HCT116 (cell line): ENCODE results near the gene MIEF2. TPM values are rescaled to one million over a fixed set of nuclear protein-coding genes. Genes with fewer than 3 reads are reported as not detected.

ENCODE experiments used
- ATAC-seq: fragments of 200-7000 bp; cut with Tn5 transposase; 2 replicates; pipeline ENCODE4 v1.9.1; 2020; ENCODE audit warnings: mild to moderate bottlenecking, moderate library complexity
- BruUV-seq: library from RNA; stranded (reverse); fragments of 400-500 nt; replicated peaks from 2 replicates; lab custom pipeline; 2021; lab: Mats Ljungman, UMichigan
- CTCF ChIA-PET: fragments of 300-600 bp; sonication (Branson Sonifier 250); formaldehyde crosslinking; loops from one replicate; lab custom pipeline; 2021; ENCODE audit warnings: antibody characterized with exemption; lab: Charles Lee
- POLR2A ChIA-PET: fragments of 300-600, 350-600 bp; sonication (Branson Sonifier 250); formaldehyde crosslinking; loops from one replicate; lab custom pipeline; 2021; ENCODE audit warnings: antibody characterized with exemption; lab: Charles Lee
- RAD21 ChIA-PET, 2 experiments: fragments of 300-600 bp; sonication (Branson Sonifier 250); formaldehyde crosslinking; loops; one replicate each; lab custom pipeline; 2023; ENCODE audit warnings: low total read pairs in 2 of 2; ENCODE audit not compliant: uncharacterized antibody in 2 of 2, unreplicated experiment in 2 of 2, low non-redundant PET in 1 of 2; lab: Charles Lee
- DNase-seq: peaks from one replicate; pipeline ENCODE4 v3.0.0-alpha.2; 2010; ENCODE audit warnings: low read depth, low spot score
- H2AFZ ChIP-seq: fragments of 200-600 bp; shearing (Covaris generic), sonication (generic); 2 replicates; pipeline ENCODE4 v1.6.1; 2017; ENCODE audit warnings: low read depth, mixed run types, mixed read lengths, antibody characterized with exemption, low read length; ENCODE audit not compliant: poor library complexity, severe bottlenecking
- H3K27ac ChIP-seq: 2 replicates; pipeline ENCODE4 v1.5.1; 2012; ENCODE audit warnings: low read depth, low read length
- H3K27me3 ChIP-seq: fragments of 200-600 bp; sonication (generic); 2 replicates; pipeline ENCODE4 v1.6.1; 2016; ENCODE audit warnings: mixed run types, low read length, mixed read lengths; ENCODE audit not compliant: insufficient read depth
- H3K36me3 ChIP-seq, 2 experiments: fragments of 200-500 bp in 1 of 2; fragments of 200-600 bp in 1 of 2; sonication (Bioruptor generic) in 1 of 2; sonication (generic) in 1 of 2; 2 replicates each; pipeline versions ENCODE4 v1.5.1 to v1.6.1; 2014 to 2016; ENCODE audit warnings: low read length in 2 of 2, inconsistent platforms in 1 of 2, mixed read lengths in 1 of 2, mixed run types in 1 of 2; ENCODE audit not compliant: insufficient read depth in 2 of 2, control insufficient read depth in 1 of 2
- H3K4me1 ChIP-seq, 2 experiments: fragments of 200-600 bp in 1 of 2; sonication (generic) in 1 of 2; 2 replicates each; pipeline versions ENCODE4 v1.5.1 to v1.6.1; 2012 to 2017; ENCODE audit warnings: low read length in 2 of 2, inconsistent platforms in 1 of 2, mild to moderate bottlenecking in 1 of 2, mixed read lengths in 1 of 2, mixed run types in 1 of 2, moderate library complexity in 1 of 2; ENCODE audit not compliant: insufficient read depth in 2 of 2, control insufficient read depth in 1 of 2
- H3K4me2 ChIP-seq: fragments of 200-600 bp; sonication (generic); 2 replicates; pipeline ENCODE4 v1.6.1; 2017; ENCODE audit warnings: mixed run types, low read length, mixed read lengths
- H3K4me3 ChIP-seq, 2 experiments: fragments of 200-600 bp in 1 of 2; sonication (generic) in 1 of 2; replicated peaks in 1 of 2; 2 replicates each; pipeline ENCODE4 v1.5.1; 2011 to 2016; ENCODE audit warnings: low read length in 2 of 2, control low read depth in 1 of 2, low read depth in 1 of 2, mild to moderate bottlenecking in 1 of 2, mixed read lengths in 1 of 2, mixed run types in 1 of 2
- H3K79me2 ChIP-seq: fragments of 200-600 bp; sonication (generic); 2 replicates; pipeline ENCODE4 v1.6.1; 2017; ENCODE audit warnings: mild to moderate bottlenecking, mixed run types, low read length, moderate library complexity, mixed read lengths; ENCODE audit not compliant: insufficient read depth
- H3K9ac ChIP-seq: fragments of 200-600 bp; sonication (generic); 2 replicates; pipeline ENCODE4 v1.6.1; 2016; ENCODE audit warnings: low read length, mixed read lengths
- H3K9me2 ChIP-seq: fragments of 200-600 bp; sonication (generic), shearing (Covaris generic); 2 replicates; pipeline ENCODE4 v1.6.1; 2017; ENCODE audit warnings: mixed run types, mild to moderate bottlenecking, moderate library complexity; ENCODE audit not compliant: insufficient read depth
- H3K9me3 ChIP-seq, 2 experiments: fragments of 200-500 bp in 1 of 2; fragments of 200-600 bp in 1 of 2; sonication (Bioruptor generic) in 1 of 2; sonication (generic) in 1 of 2; 2 replicates each; pipeline ENCODE4 v1.6.1; 2014 to 2017; ENCODE audit warnings: low read length in 2 of 2, mixed read lengths in 2 of 2, inconsistent platforms in 1 of 2, low read depth in 1 of 2, mild to moderate bottlenecking in 1 of 2, mixed run types in 1 of 2, moderate library complexity in 1 of 2; ENCODE audit not compliant: control insufficient read depth in 1 of 2, insufficient read depth in 1 of 2
- H4K20me1 ChIP-seq: fragments of 200-600 bp; sonication (generic), shearing (Covaris generic); 2 replicates; pipeline ENCODE4 v1.6.1; 2017; ENCODE audit warnings: mixed run types, mild to moderate bottlenecking, moderate library complexity; ENCODE audit not compliant: insufficient read depth
- ATF3 ChIP-seq: IDR thresholded peaks from 2 replicates; pipeline ENCODE4 v1.6.1; 2012
- CBX3 ChIP-seq: IDR thresholded peaks from 2 replicates; pipeline ENCODE4 v1.6.1; 2012; ENCODE audit warnings: low read depth
- CTCF ChIP-seq, 3 experiments: fragments of 200-600 bp in 1 of 3; sonication (generic) in 1 of 3; IDR thresholded peaks in 2 of 3; conservative IDR thresholded peaks in 1 of 3; 2 replicates each; pipeline ENCODE4 v1.5.1; 2012 to 2017; ENCODE audit warnings: low read depth in 2 of 3, low read length in 2 of 3, antibody characterized with exemption in 1 of 3, borderline replicate concordance in 1 of 3, control low read depth in 1 of 3, mild to moderate bottlenecking in 1 of 3, mixed read lengths in 1 of 3, mixed run types in 1 of 3, moderate library complexity in 1 of 3; ENCODE audit not compliant: insufficient read depth in 1 of 3
- ELF1 ChIP-seq: IDR thresholded peaks from 2 replicates; pipeline ENCODE4 v1.6.1; 2012; ENCODE audit warnings: low read depth, borderline replicate concordance
- RAD21 ChIP-seq: IDR thresholded peaks from 2 replicates; pipeline ENCODE4 v1.6.1; 2012; ENCODE audit warnings: low read depth, mild to moderate bottlenecking
- SIN3A ChIP-seq: IDR thresholded peaks from 2 replicates; pipeline ENCODE4 v1.6.1; 2012; ENCODE audit warnings: low read depth
- SRF ChIP-seq: IDR thresholded peaks from 2 replicates; pipeline ENCODE4 v1.6.1; 2012; ENCODE audit warnings: low read depth
- YY1 ChIP-seq: IDR thresholded peaks from 2 replicates; pipeline ENCODE4 v1.6.1; 2011; ENCODE audit warnings: low read length, low read depth, moderate library complexity, mild to moderate bottlenecking; ENCODE audit not compliant: insufficient replicate concordance; ENCODE audit errors: extremely low read depth
- ZFX ChIP-seq: fragments of 450-650 bp; IDR thresholded peaks from 2 replicates; pipeline ENCODE4 v1.6.1; 2017
- ZNF274 ChIP-seq: fragments of 200-500 bp; sonication (Bioruptor generic); IDR thresholded peaks from 2 replicates; pipeline ENCODE4 v1.6.1; 2014; ENCODE audit warnings: mild to moderate bottlenecking, low read depth, low read length, inconsistent platforms
- intact Hi-C: fragments of 100-400 bp; cut with micrococcal nuclease; formaldehyde crosslinking; loops from 2 replicates; pipeline ENCODE4 v1.10.0; 2022
- total RNA-seq: library from RNA; stranded (reverse); gene quantifications from one replicate; pipeline ENCODE4 v1.2.1, GENCODE V29; 2021; ENCODE audit not compliant: unreplicated experiment

Gene MIEF2
- total RNA-seq, 1 experiment from 2014 or later, result 9.3 TPM

DNA sequence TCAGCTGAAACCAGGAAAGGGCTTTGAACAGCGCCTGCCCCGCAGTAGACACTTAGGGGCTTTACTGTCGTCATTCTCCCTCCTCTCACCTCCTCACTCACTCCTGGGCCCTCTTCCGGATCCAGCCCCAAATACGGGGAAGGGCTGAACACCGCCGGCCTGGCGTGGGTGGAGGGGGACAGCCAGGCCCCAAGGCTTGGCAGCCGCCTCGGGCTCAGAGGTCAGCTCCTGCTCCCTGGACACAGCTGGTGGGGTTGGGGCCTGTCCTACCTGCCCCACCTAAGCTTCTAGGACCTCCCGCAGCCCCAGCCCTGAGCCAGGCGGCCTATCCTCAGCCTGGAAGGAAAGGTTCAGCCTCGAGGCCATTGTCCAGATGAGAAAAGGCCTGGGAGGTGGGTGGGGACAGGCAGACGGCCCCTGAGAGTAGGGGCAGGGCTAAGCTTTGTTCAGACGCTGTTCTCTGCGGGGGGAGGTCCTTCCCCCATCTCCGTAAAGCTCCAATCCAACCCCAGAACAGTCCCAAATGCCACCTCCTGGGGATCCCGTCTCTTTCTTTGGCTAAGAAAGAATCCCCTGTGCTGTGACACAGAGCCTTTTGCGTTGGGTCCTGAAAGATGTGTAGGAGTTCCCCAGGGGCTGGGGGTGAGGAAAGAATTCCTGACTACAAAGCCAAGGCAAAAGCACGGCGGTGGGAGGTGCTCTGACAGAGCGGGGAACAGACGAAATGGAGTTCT lies 35.9 kb upstream of the MIEF2 start:
- no peaks in the 10 kb centered on the region for H3K27me3 ChIP-seq
- BruUV-seq, result no TSS peak
- ATAC-seq, result no peak
- ChIA-PET RAD21 (no interaction called here), CTCF (interaction anchor here (1.5 kb wide), 1 partner anchor 40 kb away, joined by 3 read pairs; the partner anchor contains the start of gene ALKBH5), POLR2A (no interaction called here)
- no peak for DNase-seq
- peak overlapping the region; percentile 46 for H3K9ac ChIP-seq
- intact Hi-C loops, result loop anchor here (2.0 kb wide), 1 partner anchor 36 kb away; the partner anchor contains the start of gene MIEF2
- TF ChIP-seq SRF (no peak), SIN3A (no peak), ZNF274 (no peak), ATF3 (no peak), ZFX (peak; percentile 22; the same call in 1 of the 2 replicates)
- H3K9me3 ChIP-seq, result no peaks in the 10 kb centered on the region
- H3K4me2 ChIP-seq, result peak overlapping the region; percentile 81
- H3K36me3 ChIP-seq, result no peaks in the 10 kb centered on the region
- H2AFZ ChIP-seq, result peak overlapping the region; percentile 74
- peaks cover 17% of the 10 kb centered on the region for H3K79me2 ChIP-seq
- no peaks in the 10 kb centered on the region for H4K20me1 ChIP-seq
- H3K4me3 ChIP-seq, result peak overlapping the region; percentile 37 to 46
- no peaks in the 10 kb centered on the region for H3K9me2 ChIP-seq
- H3K4me1 ChIP-seq, result peaks cover 23 to 42% of the 10 kb centered on the region in 2 experiments
- 0 out of 2 replicates have a peak overlapping the region, but pooled peaks have one; percentile 10 for H3K27ac ChIP-seq

- Histone ChIP-seq H3K9ac (peak within 1 kb of the TSS; percentile 79), H4K20me1 (no peaks in the 10 kb centered on the region), H3K9me3 (no peaks in the 10 kb centered on the region), H3K4me3 (peak within 1 kb of the TSS; percentile 91 to 94), H3K27ac (peak within 1 kb of the TSS; percentile 57; the same call in 1 of the 2 replicates), H3K4me2 (peak within 1 kb of the TSS; percentile 95), H3K79me2 (peaks cover 17% of the 10 kb centered on the region), H3K27me3 (no peaks in the 10 kb centered on the region), H2AFZ (peak within 1 kb of the TSS; percentile 74), H3K4me1 (peaks cover 21 to 38% of the 10 kb centered on the region in 2 experiments), H3K9me2 (no peaks in the 10 kb centered on the region), H3K36me3 (no peaks in the 10 kb centered on the region)
- intact Hi-C loops, result loop anchor here (2.0 kb wide), 1 partner anchor 36 kb away; the partner anchor contains the start of gene MIEF2
- no TSS peak for BruUV-seq
- TF ChIP-seq SIN3A (no peak), RAD21 (no peak), ATF3 (no peak), CBX3 (no peak), YY1 (peak; percentile 59), CTCF (IDR thresholded peaks at IDR 0.05 in 2 of 3, conservative IDR thresholded peaks at IDR 0.05 in 1 of 3; ENCODE audit: borderline replicate concordance in 1 of 3, insufficient read depth in 1 of 3, low read depth in 2 of 3, low read length in 2 of 3) (no peak), ELF1 (no peak)
- DNase-seq (peak; percentile 88), ATAC-seq (peak; percentile 94)
- ChIA-PET POLR2A (no interaction called here), RAD21 (no interaction called here), CTCF (interaction anchor here (1.5 kb wide), 1 partner anchor 41 kb away, joined by 3 read pairs; the partner anchor contains the start of gene ALKBH5)
These were observed 35.3 kb upstream of the MIEF2 start, which contains the start of gene LLGL1 for GRCh38 chr17:18225121-18225641. TSS of gene LLGL1 (plus strand) at chr17:18225635. CDS start at chr17:18225683, 48 bp downstream.
